GM21390 (cell line): ENCODE results near the gene ELAC2.

Source experiments
- ATAC-seq: cut with Tn5 transposase; IDR thresholded peaks from one replicate; pipeline ENCODE4 v1.9.1; 2021; ENCODE audit not compliant: unreplicated experiment

The ELAC2 gene

DNA sequence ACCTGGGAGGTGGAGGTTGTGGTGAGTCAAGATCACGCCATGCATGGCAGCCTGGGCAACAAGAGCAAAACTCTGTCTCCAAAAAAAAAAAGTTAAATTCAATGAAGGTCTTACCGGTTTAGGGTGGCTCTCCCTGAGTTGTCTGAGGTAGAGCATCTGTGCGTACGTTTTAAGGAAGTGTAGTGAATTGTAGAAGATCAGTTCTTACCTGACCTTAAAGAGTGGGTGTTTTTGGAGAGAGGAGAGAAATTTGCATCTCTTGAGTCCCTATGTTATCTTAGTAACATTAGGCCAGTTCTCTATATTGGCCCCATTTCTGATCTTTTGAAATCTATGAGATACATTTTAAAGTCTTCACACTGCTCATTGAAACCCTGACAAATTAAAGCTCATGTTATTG, 56.2 kb downstream of the ELAC2 start:
- ATAC-seq, result no peak

DNA sequence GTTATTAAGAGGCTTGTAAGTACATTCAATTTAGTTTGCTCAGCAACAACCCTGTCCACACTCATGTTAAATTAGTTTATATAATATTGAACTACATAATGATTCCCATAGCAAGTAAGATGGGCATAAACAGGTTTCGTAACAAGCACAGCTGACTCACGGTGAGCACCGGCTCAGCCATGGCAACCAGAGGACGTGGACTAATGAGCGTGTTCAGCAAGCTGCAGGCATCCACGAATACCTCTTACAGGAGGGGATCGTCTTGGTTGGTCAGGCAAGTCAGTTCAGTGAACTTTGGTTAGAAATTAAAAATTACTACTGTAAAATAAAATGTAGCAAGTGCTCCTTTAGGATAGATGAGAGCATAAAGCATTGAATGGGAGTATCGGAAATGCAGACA, 58.4 kb downstream of the ELAC2 start:
- no peak for ATAC-seq

DNA sequence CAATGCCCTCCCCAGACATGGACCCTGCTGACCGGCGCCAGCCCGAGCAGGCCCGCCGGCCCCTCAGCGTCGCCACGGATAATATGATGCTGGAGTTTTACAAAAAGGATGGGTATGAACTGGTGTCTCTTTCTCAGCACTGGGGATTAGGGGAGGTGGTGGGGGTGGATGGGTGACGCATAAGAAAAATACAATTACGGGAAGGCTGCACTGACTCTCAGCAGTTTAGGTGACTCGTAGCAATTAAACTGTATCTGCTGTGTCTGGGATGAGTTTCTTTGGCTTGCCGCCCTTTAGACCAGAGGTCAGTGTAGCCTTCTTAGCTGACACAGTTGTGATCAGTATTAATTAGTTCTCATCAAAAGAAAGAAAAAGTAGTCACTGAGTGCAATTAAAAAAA, 59.0 kb downstream of the ELAC2 start:
- ATAC-seq, result no peak

DNA sequence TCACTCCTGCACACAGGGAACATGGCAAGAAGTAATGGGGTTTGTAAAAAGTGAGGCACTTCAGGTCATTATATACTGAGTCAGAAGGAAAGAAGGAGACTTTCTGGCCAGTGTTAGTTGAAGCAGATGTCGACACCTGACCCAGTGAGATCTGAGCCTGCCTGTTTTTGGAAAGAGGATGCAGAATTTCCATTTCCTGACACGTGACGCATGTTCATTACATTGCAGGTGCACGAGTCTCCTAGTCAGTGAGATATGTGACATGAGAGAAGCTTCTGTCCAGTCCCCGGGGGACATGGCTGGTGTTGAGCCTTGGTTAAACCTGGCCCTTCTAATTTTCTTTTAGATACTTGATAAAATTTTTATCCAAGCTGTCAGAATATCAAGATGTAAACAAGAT, 62.3 kb downstream of the ELAC2 start:
- ATAC-seq, result no peak

DNA sequence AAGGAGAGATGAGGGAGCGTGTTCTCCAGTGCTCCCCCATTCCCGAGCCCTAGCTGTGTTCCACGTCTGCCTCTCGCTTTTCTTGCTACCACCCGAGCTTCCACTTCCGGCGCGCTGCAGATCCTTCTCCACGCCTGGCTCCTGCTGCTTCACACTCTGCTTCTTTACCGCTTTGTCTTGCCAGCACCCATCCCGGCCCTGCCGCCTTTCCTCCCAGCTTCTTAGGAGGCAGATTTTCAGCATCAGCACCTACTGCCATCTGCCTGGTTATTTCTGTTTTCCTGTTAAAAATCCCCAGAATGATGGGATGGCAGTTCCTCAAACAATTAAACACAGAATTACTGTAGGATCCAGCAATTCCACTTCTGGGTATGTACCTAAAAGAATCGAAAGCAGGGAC, 64.7 kb downstream of the ELAC2 start:
- ATAC-seq, result no peak

DNA sequence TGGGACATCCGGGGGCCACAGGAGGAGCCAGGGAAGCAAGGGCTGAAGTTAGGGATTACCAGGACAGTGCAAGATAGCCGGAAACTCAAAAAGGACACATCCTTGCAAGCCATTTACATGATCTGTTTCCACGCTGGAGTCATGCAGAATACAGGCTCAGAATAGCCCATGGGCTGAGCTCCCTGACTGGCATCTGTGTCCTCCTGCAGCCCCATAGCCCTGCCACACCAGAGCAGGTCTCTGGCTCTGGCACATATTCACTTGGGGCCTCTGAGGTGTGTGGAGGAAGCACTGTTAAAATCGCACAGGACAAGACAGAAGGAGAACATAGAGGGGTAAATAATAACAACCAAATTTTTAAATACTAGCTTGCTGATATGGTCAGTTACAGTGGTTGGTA, 65.8 kb downstream of the ELAC2 start:
- no peak for ATAC-seq

DNA sequence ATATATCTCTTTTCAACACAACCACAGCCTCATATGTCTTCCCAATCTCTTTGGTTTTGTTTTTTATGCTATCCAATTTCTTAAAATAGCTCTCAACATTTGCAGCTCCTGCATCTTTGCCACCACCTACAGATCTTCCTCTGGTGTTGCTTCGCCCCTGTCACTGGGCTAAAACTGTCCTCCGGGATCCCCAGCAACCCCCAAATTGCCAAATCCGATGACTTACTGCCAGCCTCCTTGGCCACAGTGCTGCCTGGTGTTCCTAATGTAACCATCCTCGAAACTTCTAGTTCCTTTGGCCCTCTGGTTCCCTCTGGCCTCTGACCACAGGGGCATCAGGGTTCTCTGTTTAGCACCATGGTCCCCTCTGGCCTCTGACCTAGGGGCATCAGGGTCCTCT, 70.8 kb downstream of the ELAC2 start:
- no peak for ATAC-seq
